Upper lobe of right lung (tissue), 1 donor: ENCODE results near the gene RGS5. TPM values are rescaled to one million over a fixed set of nuclear protein-coding genes. Genes with fewer than 3 reads are reported as not detected.

Experiments
- ATAC-seq: fragments of 200-7000 bp; cut with Tn5 transposase; one replicate; pipeline ENCODE4 v1.9.1; 2020; ENCODE audit warnings: mild to moderate bottlenecking, moderate library complexity
- DNase-seq: peaks from one replicate; pipeline ENCODE4 v3.0.0-alpha.2; 2020
- H3K27ac ChIP-seq: fragments of 200-600 bp; one replicate; pipeline ENCODE4 v1.8.0; 2022
- H3K27me3 ChIP-seq: fragments of 200-600 bp; one replicate; pipeline ENCODE4 v1.8.0; 2022; ENCODE audit warnings: mild to moderate bottlenecking
- H3K36me3 ChIP-seq: fragments of 200-600 bp; one replicate; pipeline ENCODE4 v1.8.0; 2022
- H3K4me1 ChIP-seq: fragments of 200-600 bp; one replicate; pipeline ENCODE4 v1.8.0; 2022
- H3K4me3 ChIP-seq: fragments of 200-600 bp; one replicate; pipeline ENCODE4 v1.8.0; 2022; ENCODE audit warnings: mild to moderate bottlenecking
- H3K9me3 ChIP-seq: fragments of 200-600 bp; one replicate; pipeline ENCODE4 v1.8.0; 2022
- intact Hi-C: fragments of 100-400 bp; cut with DNase I; formaldehyde crosslinking; loops from one replicate; pipeline ENCODE4 v1.11.0; 2022
- total RNA-seq: library from RNA; stranded (reverse); fragmentation: NEBNext Ultra II Directional; extraction: Animal tissue kit (Norgen Biotek cat#: 25700); gene quantifications from one replicate; pipeline ENCODE4 v1.2.1, GENCODE V29; 2021
- TF ChIP-seq, protein P1 (sequence below): fragments of 200-600 bp; IDR thresholded peaks from one replicate; pipeline ENCODE4 v1.8.0; 2022; ENCODE audit warnings: antibody characterized with exemption
- donor health status: DM: no; HTN: yes; CAD: no; lungs with severe emphysema.

Gene RGS5
- total RNA-seq, 1 donor from 2014 or later, result 93.1 TPM

DNA sequence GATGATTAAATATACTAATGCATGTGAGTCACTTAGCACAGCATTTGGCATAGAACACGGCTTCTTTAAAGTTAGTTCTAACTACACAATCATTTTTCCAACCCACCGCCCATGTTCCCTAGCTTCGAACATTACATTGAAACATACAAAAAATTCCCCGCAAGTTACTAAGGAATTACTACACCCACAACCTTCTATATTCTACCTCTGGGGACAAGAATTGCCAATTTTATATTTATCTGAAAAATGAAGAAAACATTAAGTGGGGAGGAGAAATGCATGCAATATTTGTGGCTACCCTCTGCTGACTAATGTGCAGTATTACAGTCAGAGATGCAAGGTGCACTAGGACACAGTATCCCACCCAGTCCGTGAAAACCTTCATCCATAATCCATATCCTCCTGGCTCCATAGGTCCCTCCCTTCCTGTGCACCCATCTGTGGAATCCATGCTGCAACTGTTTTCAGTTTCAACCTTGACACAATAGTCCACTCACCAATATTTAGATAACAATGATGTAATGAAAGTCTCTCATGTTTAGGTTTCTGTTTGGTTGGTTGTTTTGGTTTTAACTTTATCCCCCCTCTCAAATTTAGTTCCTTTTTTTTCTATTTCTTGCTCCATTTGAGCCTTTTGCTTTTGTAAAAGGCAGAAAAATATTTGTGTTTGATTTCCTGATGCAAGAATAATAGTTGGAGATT, 31.6 kb downstream of the RGS5 start:
- H3K27ac ChIP-seq, result no peak overlapping the region

DNA sequence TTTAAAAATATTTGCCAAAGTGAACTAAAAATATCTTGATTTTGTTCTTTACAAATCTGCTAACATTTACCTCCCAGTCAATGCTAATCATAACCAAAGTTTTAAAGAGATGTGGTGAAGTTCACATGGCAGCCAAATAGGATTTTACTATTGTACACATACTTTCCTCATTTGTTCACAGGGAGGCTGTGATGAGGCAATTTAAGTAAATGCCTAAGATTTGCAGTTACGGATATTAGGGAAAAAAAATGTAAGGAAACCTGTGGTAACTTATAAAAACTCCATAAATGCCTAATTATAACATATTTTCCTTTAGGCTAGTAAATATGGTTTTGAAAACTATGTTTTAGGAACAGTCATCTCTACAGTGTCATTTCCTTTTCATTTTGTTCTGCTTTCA, 32.4 kb downstream of the RGS5 start:
- H3K9me3 ChIP-seq, result no peaks in the 10 kb centered on the region
- TF ChIP-seq, protein P1, sequence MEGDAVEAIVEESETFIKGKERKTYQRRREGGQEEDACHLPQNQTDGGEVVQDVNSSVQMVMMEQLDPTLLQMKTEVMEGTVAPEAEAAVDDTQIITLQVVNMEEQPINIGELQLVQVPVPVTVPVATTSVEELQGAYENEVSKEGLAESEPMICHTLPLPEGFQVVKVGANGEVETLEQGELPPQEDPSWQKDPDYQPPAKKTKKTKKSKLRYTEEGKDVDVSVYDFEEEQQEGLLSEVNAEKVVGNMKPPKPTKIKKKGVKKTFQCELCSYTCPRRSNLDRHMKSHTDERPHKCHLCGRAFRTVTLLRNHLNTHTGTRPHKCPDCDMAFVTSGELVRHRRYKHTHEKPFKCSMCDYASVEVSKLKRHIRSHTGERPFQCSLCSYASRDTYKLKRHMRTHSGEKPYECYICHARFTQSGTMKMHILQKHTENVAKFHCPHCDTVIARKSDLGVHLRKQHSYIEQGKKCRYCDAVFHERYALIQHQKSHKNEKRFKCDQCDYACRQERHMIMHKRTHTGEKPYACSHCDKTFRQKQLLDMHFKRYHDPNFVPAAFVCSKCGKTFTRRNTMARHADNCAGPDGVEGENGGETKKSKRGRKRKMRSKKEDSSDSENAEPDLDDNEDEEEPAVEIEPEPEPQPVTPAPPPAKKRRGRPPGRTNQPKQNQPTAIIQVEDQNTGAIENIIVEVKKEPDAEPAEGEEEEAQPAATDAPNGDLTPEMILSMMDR, result no peak
- H3K36me3 ChIP-seq, result no peaks in the 10 kb centered on the region
- intact Hi-C loops, result loop anchor here (10.0 kb wide), 2 partner anchors 96 to 296 kb away; no protein-coding TSS in a partner anchor
- H3K27ac ChIP-seq, result no peak overlapping the region
- no peak for ATAC-seq
- no peak for DNase-seq
- H3K4me1 ChIP-seq, result peaks cover 21% of the 10 kb centered on the region
- no peaks in the 10 kb centered on the region for H3K27me3 ChIP-seq
- no peak overlapping the region for H3K4me3 ChIP-seq

More for the DNA sequence above, 31.6 kb downstream of the RGS5 start:
- no peaks in the 10 kb centered on the region for H3K36me3 ChIP-seq
- intact Hi-C loops, result loop anchor here (10.0 kb wide), 2 partner anchors 96 to 296 kb away; no protein-coding TSS in a partner anchor
- ATAC-seq (no peak), DNase-seq (no peak)
- TF ChIP-seq, protein P1, result peak; percentile 39
- H3K4me1 ChIP-seq, result peaks cover 21% of the 10 kb centered on the region
- no peaks in the 10 kb centered on the region for H3K27me3 ChIP-seq
- H3K9me3 ChIP-seq, result no peaks in the 10 kb centered on the region
- no peak overlapping the region for H3K4me3 ChIP-seq

DNA sequence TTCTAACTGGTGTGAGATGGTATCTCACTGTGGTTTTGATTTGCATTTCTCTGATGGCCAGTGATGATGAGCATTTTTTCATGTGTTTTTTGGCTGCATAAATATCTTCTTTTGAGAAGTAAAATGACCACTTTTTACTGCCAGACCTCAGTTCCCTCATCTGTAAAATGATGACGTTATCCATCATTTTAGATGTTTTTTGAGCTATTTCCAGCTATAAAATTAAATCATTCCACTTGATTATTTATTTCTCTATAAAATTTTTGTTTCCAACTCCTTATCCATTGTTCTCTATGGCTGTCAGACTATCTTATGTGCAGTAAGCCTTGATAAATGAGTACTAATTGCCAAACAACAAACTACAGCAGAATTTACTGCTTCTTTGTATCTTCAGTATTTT, 33.2 kb downstream of the RGS5 start:
- TF ChIP-seq, protein P1, result no peak

DNA sequence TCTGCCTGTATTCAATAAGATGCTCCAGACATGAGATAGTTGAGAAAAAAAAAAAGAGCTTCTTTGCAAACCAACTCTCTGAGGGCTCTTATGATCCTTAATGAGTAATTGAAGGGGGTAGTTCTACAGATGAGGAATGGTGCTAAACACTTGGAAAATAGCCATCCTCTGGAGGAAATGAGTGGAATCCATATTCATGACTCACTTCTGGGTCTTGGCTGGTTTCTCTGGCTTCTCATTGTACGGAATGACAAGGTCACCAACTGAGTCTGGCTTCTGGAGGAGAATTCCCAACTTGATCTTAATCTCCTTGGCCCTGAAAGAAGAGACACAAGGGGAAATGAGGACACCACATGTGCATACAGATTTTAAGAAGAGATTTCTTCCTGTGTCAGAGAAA, 34.7 kb downstream of the RGS5 start:
- peak; percentile 53 for ATAC-seq
- TF ChIP-seq, protein P1, result no peak
- Histone ChIP-seq H3K4me3 (no peak overlapping the region), H3K27me3 (no peaks in the 10 kb centered on the region), H3K9me3 (no peaks in the 10 kb centered on the region), H3K36me3 (no peaks in the 10 kb centered on the region), H3K4me1 (peaks cover 29% of the 10 kb centered on the region), H3K27ac (no peak overlapping the region)
- no peak for DNase-seq
- intact Hi-C loops, result no loop called here

More for the DNA sequence above, 33.2 kb downstream of the RGS5 start:
- ATAC-seq, result no peak
- H3K27ac ChIP-seq, result no peak overlapping the region
- DNase-seq, result no peak
- H3K27me3 ChIP-seq, result no peaks in the 10 kb centered on the region
- intact Hi-C loops, result no loop called here
- peaks cover 21% of the 10 kb centered on the region for H3K4me1 ChIP-seq
- no peaks in the 10 kb centered on the region for H3K36me3 ChIP-seq
- H3K9me3 ChIP-seq, result no peaks in the 10 kb centered on the region
- H3K4me3 ChIP-seq, result no peak overlapping the region

DNA sequence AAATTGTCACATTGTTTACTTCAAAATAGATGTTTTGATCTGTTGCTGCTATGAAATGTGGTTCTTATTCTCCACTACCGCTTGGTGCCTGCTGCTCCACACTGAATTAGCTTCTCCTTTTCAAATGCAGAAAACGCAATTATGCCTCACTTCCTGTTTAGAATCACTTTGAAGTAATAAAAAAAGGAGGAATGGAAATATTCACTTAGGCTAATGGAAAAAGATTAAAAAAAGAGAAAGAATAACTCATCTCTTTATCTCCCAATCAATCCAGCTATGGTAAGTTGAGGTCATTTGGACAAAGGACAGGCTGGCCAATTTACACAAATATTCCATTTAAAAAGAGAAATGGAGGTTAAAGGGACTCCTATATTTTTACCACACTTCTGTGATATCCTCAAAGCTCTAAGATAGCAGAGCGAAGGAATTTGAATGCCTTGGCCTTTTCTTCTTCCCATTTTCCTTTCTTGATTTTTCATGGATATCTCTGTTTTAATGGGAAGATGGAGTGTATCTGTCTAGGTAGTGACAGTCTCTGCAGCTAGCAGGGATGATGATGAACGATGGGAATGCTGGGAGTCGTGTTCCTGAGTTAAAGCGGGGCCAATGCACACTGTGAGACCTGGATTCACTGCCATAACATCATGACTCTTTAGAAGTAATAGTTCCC, 35.7 kb downstream of the RGS5 start:
- intact Hi-C loops, result no loop called here
- TF ChIP-seq, protein P1, result no peak
- peak overlapping the region; percentile 4 for H3K27ac ChIP-seq

More for the DNA sequence above, 35.7 kb downstream of the RGS5 start:
- H3K4me1 ChIP-seq, result peaks cover 30% of the 10 kb centered on the region
- H3K4me3 ChIP-seq, result no peak overlapping the region
- DNase-seq (no peak), ATAC-seq (no peak)
- no peaks in the 10 kb centered on the region for H3K9me3 ChIP-seq
- H3K36me3 ChIP-seq, result no peaks in the 10 kb centered on the region
- H3K27me3 ChIP-seq, result no peaks in the 10 kb centered on the region
